IPS-NIHi7 (cell line): Measurements from ENCODE around the gene SLC49A3.
A peak's percentile ranks its signal among the peaks of the same experiment; 100 is the strongest.

Experiments used
- DNase-seq: peaks from one replicate; pipeline ENCODE4 v3.0.0; 2012; ENCODE audit warnings: mixed read lengths; ENCODE audit errors: extremely low spot score

SLC49A3 gene

DNA sequence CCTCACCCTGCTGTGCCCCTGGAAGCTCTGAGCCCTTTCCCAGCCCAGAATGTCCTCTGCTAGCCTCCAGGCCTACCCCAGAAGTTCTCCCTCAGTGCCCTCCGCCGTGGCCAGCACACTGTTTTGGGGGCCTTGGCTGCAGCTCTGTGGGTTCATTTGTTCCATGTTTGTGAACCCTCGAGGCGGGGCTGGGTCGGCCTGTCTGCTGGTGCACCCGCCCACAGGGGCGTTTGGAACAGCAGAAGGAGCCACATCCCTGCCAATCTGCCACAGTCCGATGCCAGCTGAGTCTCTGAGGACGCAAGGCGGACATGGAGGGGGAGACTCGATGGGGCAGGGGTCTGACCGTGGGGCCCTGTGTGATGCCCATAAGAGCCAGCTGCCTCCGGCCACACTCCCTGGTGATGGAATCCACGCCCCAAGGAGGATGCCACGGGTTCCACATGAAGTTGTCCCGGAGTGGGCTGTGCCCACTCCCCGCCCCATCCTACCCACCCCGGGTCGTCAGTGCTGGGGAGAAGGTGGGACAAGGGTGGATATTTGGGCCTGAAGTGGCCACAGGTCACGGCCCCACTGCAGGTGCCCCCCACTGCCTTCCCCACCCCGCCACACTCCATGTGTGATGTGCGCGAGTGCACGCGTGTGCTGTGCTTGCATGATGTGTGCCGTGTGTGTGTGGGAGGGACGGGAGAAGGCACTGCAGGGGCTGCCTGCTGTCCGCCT is 22.0 kb downstream of the SLC49A3 start:
- DNase-seq = no peak

DNA sequence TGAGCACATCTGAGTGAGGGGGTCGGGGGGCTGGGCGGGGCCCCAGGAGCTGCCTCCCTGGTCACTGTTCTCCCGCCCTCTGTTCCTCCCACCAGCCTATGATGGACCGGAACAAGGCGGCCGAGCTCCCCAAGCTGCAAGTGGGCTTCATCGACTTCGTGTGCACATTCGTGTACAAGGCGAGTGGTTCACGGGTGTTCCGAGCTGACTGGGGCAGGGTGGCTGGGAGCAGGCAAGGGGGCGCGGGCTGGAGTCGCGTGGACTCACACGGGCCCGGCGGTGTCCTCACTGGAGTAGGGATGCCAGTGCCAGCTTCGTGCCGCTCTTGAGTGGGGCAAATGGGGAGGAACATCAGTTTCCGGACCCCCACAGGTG is 22.5 kb downstream of the SLC49A3 start:
- DNase-seq = no peak

DNA sequence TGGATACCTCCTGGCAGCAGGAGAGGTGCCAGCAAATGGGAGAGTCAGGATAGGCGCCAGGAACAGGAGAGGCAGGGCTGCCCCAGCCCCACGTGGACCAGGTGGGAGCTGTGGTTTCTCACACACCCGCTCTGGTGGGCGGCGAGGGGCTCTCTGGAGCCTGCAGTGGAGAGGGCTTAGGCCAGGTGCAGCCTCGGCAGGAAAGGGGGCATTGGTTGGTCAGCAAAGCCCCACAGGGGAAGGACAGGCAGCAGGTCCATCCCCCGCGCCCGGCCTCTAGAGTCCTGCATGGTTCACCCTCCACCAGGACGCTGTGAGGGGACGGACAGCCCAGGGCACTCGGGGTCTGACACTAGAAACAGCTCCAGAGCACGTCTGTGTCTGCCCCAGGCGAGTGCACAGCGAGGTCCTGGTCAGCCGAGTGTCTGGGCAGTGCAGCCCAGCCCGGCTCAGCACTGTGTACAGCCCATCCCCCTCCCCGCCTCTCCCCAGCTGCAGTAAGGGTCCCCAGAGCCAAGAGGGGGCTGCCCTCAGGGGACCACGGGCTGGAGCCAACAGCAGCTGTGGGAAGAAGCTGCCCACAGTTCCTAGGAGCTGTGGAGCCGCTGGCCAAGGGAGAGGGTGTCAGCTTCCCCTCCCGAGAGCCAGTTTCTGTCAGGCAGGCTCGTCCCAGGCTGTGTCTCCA is 23.1 kb downstream of the SLC49A3 start:
- no peak for DNase-seq

DNA sequence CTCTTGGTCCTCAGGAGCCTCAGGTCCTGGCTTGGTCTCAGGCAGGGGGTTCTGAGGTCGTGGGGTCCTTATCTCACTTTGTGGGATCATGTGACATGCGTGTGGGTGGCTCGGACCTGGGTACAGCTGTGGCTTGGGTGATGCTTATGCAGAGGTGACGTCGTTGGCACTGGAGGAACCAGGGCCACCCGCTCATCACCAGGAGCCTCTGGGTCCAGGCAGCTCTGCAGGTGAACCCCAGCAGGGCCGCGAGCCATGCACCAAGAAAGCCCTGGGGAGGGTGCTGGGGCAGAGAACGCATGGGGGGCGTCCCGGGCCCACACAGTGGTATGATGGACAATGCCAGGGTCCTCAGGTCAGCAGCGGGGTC is 23.6 kb downstream of the SLC49A3 start:
- DNase-seq = no peak

DNA sequence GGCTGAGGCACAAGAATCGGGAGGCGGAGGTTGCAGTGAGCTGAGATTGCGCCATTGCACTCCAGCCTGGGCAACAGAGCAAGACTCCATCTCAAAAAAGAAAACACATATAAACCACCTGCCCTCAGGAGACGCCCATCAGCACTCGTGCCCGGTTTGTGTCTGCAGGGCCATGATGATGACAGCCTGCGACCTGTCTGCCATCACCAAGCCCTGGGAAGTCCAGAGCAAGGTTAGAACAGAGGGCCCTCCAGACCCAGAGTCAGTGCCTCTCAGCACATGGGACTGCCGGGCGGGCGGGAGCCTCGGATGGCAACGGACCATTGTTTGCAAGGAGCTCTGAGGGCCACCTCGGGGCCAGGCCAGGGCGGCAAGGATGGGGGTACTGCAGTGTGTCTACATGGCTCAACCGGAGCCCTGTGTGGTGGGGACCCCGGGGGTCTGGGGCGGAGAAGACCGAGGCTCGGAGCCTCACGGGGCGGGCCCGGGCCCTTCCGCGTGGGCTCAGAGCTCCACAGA is 24.2 kb downstream of the SLC49A3 start:
- DNase-seq = no peak

DNA sequence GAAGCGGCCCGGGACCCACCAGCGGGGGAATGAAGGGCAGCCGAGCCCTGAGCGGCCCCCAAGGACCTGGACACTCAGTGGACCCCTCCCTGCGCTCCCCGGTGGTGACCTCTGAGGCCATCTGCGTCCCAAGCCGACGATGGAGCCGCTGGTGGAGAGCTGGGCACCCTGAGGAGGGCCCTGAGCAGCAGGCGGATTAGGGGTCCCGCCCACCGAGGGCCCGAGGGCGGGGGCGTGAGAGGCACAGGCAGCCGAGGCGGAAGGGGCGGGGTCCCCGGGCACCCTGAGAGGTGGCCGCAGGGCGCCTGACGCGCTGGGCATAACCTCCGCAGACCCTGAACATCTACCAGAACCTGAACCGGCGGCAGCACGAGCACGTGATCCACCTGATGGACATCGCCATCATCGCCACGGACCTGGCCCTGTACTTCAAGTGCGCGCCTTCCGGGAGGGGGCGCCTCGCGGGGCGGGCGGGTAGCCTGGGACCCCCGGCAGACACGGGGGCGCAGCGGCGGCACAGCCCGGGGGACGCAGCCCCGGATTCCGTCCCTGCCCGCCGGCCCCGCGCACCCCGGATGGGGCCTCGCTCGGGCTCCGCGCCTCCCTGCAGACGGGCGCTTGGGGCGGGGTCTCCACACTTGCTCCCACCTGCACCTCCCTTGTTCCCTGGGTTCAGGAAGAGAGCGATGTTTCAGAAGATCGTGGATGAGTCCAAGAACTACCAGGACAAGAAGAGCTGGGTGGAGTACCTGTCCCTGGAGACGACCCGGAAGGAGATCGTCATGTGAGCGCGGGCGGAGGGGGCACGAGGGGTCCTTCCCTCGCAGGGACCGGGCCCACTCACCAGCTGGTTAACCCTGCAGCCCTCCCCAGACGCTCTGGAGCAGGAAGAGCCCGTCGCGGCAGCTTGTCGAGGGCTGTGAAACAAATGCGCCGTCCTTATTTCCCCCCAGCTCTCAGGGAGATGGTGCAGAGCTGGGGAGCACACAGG is 25.2 kb downstream of the SLC49A3 start:
- peak; percentile 91 for DNase-seq

DNA sequence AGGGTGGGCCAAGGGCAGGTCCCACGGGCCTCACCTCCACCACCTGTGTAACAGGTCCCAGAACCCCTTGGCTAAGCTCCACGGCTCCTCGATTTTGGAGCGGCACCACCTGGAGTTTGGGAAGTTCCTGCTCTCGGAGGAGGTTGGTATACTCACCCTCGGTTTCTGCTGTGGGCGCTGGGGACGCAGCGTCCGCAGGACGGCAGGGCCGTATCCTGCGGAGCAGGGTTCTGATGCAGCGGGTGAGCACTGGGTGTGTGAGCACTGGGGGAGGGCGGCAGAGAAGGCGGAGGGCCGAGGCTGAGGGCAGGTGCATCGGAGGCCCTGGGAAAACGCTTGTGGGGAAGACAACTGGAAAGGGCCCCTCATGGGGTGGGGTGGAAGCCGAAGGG is 25.9 kb downstream of the SLC49A3 start:
- no peak for DNase-seq

DNA sequence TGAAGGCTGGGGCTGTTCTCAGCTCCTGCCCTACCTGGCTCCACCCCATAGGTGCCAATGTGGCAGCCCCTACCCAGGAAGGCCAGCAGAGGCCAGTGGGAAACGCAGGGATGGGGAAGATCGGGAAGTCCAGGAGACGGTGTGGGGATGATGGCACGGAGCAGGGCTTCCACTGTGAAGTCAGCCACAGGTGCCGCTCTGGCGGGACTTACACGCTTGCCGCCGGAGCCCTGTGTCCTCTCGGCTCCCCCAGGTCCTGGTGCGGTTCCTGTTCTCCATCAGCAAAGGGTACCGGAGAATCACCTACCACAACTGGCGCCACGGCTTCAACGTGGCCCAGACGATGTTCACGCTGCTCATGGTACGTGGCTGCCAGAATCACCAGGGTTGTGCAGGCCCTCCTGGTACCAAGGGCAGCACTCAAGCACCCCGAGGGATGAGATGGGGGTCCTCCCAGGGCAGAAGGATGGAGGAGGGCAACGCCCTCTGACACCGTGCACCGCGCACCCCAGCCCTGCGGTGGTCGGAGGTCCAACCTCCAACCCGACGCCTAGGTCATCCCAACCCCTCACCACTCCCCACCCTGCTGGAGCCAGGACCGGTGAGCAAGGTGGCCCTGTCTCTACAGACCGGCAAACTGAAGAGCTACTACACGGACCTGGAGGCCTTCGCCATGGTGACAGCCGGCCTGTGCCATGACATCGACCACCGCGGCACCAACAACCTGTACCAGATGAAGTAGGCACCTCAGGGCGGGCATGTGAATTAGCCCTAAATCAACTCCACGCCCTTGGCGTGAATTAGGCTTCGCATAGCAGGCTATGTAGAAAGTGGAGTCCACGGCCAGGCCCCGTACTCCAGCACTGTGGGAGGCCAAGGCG is 26.8 kb downstream of the SLC49A3 start:
- DNase-seq = no peak

DNA sequence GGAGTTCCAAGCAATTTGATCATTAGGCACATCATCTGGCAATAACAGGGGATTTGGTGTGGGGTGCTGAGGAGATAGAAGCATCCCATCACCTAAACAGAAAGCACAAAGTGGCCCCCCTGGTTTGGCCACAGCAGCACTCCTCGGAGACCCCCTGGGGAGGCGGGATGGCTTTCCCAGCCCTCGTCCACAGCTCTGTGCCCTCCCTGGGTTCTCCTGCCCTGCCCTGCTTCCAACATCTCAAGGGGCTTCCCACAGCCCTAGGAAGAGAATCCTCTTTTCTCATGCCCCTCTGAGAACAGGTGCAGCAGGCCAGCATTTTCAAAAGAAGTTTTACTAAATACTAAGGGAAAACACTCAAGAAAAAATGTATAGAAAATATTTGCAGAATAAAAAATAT is 27.7 kb downstream of the SLC49A3 start:
- DNase-seq = no peak

DNA sequence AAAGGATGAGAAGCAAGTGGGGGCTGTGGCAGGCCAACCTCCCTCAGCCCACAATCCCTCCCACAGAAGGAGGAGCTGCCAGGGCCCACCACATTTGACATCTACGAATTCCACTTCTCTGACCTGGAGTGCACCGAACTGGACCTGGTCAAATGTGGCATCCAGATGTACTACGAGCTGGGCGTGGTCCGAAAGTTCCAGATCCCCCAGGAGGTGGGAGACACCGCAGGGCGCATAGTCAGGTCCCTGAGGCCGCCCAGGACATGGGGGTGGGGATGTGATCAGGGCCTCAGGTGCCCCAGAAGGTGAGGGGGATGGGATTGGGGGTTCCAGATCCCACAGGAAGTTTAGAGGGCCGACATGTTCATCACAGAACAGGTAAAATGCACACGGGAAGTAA is 28.6 kb downstream of the SLC49A3 start:
- no peak for DNase-seq

DNA sequence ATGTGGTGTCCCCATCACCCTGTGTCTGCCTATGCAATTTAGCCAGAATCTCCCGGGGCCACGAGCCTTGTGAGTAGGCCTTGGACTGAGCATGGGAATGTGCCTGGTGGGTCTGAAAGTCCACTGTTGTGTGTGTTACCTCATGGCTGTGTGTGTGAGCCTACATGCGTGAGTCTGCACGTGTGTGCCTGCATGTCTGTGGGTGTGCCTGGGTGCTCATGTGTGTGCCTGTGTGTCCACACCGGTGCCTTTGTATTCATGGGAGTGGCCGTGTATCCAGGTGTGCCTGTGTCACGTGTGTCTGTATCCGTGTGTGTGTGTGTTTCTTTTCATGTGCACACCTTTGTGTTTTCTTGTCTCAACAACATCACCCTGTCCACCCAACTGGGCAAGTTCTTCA is 29.1 kb downstream of the SLC49A3 start:
- DNase-seq = no peak

DNA sequence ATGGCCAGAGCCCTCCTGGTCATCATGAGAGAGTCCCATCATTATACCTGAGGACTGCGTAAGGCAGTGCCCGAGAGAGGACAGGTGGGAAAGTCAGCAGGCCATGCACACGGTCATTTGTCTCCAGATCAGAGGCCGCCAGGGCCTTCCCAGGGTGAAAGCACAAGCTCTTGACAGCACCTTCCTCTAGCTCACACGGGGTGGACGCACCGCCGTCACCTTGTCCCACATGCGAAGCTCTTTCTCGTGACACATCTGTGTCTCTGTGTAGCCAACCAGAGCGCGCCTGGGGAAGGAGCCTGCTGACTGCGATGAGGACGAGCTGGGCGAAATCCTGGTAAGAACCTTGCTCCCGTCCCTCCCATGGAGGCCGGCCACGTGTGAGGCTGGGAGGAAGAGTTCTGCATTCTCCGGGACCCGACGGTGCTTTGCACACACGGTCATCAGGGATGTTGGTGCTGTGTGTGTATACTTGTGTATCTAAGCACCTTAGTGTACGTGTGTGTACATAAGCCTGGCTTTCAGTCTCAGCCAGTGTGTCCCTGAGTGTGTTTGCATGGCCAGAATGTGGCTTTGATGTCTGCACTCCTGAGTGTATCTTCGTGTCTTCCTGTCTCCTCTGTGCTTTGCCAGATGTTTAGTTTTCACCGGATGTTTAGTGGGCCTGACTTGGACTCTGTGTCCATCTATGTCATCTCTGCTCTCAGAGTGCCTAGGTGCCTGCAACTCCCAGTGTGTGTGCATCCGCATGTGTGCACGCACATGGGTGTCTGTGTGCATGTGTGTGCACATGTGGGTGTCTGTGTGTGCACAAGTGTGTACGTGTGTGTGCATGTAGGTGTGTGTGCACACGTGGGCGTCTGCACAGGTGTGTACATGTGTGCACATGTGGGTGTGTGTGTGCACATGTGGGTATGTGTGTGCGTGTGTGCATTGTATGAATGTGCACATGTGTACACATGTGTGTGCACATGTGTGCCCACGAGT is 30.0 kb downstream of the SLC49A3 start:
- DNase-seq = no peak

DNA sequence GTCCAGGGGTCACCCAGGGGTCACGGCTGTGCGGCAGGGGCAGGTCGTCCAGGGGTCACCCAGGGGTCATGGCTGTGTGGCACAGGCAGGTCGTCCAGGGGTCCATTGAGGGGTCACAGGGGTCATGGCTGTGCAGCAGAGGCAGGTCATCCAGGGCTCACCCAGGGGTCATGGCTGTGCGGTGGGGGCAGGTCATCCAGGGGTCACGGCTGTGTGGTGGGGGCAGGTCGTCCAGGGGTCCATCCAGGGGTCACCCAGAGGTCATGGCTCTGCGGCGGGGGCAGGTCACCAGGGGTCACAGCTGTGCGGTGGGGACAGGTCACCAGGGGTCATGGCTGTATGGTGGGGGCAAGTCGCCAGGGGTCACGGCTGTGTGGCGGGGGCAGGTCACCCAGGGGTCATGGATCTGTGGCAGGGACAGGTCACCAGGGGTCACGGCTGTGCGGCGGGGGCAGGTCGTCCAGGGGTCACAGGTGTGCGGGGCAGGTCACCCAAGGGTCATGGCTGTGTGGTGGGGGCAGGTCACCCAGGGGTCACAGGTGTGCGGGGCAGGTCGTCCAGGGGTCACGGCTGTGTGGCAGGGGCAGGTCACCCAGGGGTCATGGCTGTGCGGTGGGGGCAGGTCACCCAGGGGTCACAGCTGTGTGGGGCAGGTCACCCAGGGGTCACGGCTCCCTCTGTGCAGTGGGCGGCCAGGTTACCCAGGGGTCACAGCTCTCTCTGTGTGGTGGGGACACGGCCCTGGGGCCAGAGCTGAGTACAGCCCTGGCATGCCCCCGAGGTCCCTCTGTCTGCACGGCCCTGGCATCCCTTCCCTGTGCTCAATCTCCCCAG is 30.9 kb downstream of the SLC49A3 start:
- no peak for DNase-seq

DNA sequence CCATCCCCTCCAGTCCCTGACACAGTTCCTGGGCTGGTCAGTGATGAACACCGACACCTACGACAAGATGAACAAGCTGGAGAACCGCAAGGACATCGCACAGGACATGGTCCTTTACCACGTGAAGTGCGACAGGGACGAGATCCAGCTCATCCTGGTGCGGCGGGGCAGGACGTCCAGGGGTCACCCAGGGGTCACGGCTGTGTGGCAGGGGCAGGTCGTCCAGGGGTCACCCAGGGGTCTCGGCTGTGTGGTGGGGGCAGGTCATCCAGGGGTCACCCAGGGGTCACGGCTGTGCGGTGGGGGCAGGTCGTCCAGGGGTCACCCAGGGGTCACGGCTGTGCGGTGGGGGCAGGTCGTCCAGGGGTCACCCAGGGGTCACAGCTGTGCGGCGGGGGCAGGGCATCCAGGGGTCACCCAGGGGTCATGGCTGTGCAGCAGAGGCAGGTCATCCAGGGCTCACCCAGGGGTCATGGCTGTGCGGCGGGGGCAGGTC is 31.6 kb downstream of the SLC49A3 start:
- no peak for DNase-seq

DNA sequence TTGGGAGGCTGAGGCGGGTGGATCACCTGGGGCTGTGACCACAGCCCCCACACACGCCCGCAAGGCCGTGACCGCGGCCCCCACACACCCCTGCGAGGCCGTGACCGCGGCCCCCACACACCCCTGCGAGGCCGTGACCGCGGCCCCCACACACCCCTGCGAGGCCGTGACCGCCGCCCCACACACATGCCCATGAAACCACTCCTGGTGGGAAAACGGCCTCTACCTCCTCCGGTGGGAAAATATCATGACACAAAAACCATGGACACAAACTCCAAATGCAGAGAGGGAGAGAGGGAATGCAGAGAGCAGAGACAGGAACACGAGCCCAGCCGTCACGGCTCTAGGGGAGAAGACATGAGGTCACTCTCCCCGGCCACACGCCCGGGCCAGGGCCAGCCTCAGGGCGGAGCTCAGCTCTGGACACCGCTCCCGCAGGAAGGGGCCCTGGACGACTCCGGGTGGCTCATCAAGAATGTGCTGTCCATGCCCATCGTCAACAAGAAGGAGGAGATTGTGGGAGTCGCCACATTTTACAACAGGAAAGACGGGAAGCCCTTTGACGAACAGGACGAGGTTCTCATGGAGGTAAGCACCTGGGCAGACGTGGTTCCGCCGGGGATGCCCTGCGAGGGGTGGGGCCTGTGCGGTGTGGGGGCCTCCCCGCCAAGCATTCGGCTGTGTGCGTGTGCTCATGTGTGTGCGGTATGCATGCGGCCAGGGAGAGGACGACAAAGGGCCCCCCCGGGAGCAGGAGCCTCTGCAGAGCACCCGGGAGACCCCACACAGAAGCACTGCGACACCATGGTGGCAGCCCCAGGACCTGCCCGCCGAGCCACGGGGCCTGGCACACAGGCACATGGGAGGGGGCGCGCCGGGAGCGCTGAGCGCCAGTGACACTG is 32.3 kb downstream of the SLC49A3 start:
- DNase-seq = no peak

DNA sequence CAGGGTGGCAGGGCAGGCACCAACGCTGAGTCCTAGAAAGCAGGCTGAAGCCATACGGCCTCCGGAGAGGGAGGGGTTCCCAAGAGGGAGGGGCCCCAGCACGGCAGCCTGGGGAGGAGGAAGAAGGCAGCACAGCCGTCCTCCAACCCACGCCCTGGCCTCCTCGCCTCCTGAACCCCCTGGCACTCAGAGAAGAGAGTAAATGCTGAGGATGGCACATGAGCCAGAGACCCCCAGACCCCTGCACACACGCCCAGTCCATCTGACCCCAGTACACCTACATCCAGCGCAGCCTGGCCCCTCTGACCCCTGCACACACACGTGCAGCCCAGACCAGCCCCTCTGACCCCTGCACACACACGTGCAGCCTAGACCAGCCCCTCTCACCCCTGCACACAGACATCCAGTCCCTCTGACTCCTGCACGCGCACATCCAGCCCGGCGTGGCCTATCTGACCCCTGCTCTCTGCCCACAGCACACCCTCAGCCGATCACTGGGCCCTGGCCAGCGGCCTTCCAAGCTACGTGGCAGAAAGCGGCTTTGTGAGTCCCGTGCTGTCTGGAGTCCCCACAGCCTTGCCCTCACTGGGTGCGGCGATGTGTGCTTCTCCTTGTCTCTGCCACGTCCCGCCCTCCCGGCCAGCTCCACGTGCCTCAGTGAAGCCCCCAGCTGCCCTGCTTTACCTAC is 33.3 kb downstream of the SLC49A3 start:
- no peak for DNase-seq

DNA sequence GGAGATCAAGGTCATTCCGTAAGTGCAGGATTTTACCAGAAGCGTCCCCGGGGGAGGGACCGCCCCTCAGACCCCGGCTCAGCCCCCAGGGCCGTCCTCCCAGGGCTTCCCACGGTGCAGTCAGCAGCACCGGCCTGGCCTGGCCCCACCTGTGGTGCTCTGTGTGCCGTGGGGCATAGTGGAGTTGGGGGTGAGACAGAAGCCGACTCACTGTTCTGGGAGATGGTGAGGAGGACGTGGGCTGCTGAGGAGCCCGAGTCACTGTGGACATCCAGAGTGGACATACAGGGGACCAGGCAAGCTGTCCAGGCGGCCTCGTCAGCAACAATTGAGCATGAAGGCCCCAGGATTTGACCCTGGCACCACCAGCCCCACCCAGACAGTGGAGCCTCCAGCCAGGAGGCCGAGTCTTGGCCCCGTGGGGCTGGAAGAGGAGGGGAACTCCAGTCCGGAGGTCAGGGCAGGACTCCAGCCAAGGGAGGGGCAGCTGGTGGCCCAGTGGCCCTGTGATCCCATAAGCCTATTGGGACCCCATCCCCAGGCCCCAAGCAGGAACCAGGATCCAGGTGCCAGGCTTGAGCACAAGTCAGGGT is 34.0 kb downstream of the SLC49A3 start:
- DNase-seq = no peak
